HepG2 (cell line): Measurements from ENCODE around the gene RMRP. TPM values are rescaled to one million over a fixed set of nuclear protein-coding genes. Genes with fewer than 3 reads are reported as not detected.
A peak's percentile ranks its signal among the peaks of the same experiment; 100 is the strongest.

Experiments used
- DNMT3B ChIP-seq: conservative IDR thresholded peaks from 2 replicates; pipeline ENCODE4 v1.6.1; 2016; ENCODE audit warnings: missing biosample characterization, control low read depth
- HES4 ChIP-seq: sonication (generic); formaldehyde crosslinking; IDR thresholded peaks from 2 replicates; pipeline ENCODE4 v1.9.0; 2021; ENCODE audit warnings: mild to moderate bottlenecking, missing genetic modification reagents, borderline replicate concordance
- KLF11 ChIP-seq: IDR thresholded peaks from 2 replicates; pipeline ENCODE4 v1.6.1; 2016; ENCODE audit warnings: missing compliant biosample characterization
- MAFK ChIP-seq, 2 experiments: IDR thresholded peaks in 1 of 2; conservative IDR thresholded peaks in 1 of 2; 2 replicates each; pipeline ENCODE4 v1.6.1; 2011; ENCODE audit warnings: improper control_type of control experiment in 2 of 2, low read length in 2 of 2
- MED8 ChIP-seq: sonication (generic); formaldehyde crosslinking; IDR thresholded peaks from 2 replicates; pipeline ENCODE4 v1.8.1; 2023; ENCODE audit warnings: mild to moderate bottlenecking, missing genetic modification reagents; ENCODE audit not compliant: insufficient replicate concordance
- NFATC3 ChIP-seq: sonication (generic); formaldehyde crosslinking; IDR thresholded peaks from 2 replicates; pipeline ENCODE4 v1.5.1; 2020; ENCODE audit warnings: mild to moderate bottlenecking, missing genetic modification reagents
- SP5 ChIP-seq: IDR thresholded peaks from 2 replicates; pipeline ENCODE4 v1.6.1; 2016; ENCODE audit warnings: low read depth, borderline replicate concordance
- THAP11 ChIP-seq: IDR thresholded peaks from 2 replicates; pipeline ENCODE4 v1.6.1; 2016; ENCODE audit warnings: missing biosample characterization, missing genetic modification reagents
- ZFP91 ChIP-seq: sonication (generic); formaldehyde crosslinking; IDR thresholded peaks from 2 replicates; pipeline ENCODE4 v1.9.0; 2022; ENCODE audit warnings: missing genetic modification reagents, mild to moderate bottlenecking, borderline replicate concordance
- ZMYM3 ChIP-seq: sonication (generic); formaldehyde crosslinking; IDR thresholded peaks from 2 replicates; pipeline ENCODE4 v1.5.1; 2020; ENCODE audit warnings: mild to moderate bottlenecking, missing genetic modification reagents
- ZNF205 ChIP-seq: IDR thresholded peaks from 2 replicates; pipeline ENCODE4 v1.6.1; 2018; ENCODE audit warnings: missing biosample characterization, missing genetic modification reagents
- ZSCAN20 ChIP-seq: sonication (generic); formaldehyde crosslinking; IDR thresholded peaks from 2 replicates; pipeline ENCODE4 v1.4.0; 2020; ENCODE audit warnings: missing genetic modification reagents, mild to moderate bottlenecking, borderline replicate concordance
- polyA plus RNA-seq, 8 experiments: library from polyadenylated mRNA; depleted of rRNA in 3 of 8; stranded (reverse) in 7 of 8; unstranded in 1 of 8; fragments of >200 nt; fragmentation: Illumina TruSeq in 4 of 8; extraction: Trizol in 4 of 8; gene quantifications; 2 replicates each; pipeline versions ENCODE4 v1.2.1 to v1.2.3, GENCODE V29; 2011 to 2016; ENCODE audit warnings: low read depth in 4 of 8, missing spikeins in 1 of 8, mixed read lengths in 1 of 8; ENCODE audit not compliant: insufficient read depth in 1 of 8
- total RNA-seq, 5 experiments: library from RNA; depleted of rRNA; stranded (reverse); fragments of >200 nt; fragmentation: Illumina TruSeq; extraction: Trizol; gene quantifications; 2 replicates each; pipeline ENCODE4 v1.2.3, GENCODE V29; 2016; ENCODE audit warnings: low read depth in 1 of 5
- TF ChIP-seq, protein P1 (sequence below): sonication (generic); formaldehyde crosslinking; IDR thresholded peaks from 2 replicates; pipeline ENCODE4 v1.5.1; 2020; ENCODE audit warnings: mild to moderate bottlenecking, missing genetic modification reagents
- TF ChIP-seq, protein P2 (sequence below): sonication (generic); formaldehyde crosslinking; IDR thresholded peaks from one replicate; pipeline ENCODE4 v1.5.1; 2020; ENCODE audit warnings: mild to moderate bottlenecking, missing genetic modification reagents; ENCODE audit errors: not compliant biosample characterization
- TF ChIP-seq, protein P3 (sequence below): sonication (generic); formaldehyde crosslinking; IDR thresholded peaks from 2 replicates; pipeline ENCODE4 v1.5.0; 2020; ENCODE audit warnings: missing genetic modification reagents
- TF ChIP-seq, protein P4 (sequence below): sonication (generic); formaldehyde crosslinking; IDR thresholded peaks from 2 replicates; pipeline ENCODE4 v1.4.0; 2020; ENCODE audit warnings: mild to moderate bottlenecking, missing genetic modification reagents

RMRP gene
- total and polyA plus RNA-seq, 2 of the 13 experiments (the other 11 are each of a cell fraction or from before 2014, with no cell fraction given): 51.4 to 4,025 TPM

GRCh38 chr9:35656348-35656747 lies 1.5 kb downstream of the RMRP start (continued):
- TF ChIP-seq, protein P1, sequence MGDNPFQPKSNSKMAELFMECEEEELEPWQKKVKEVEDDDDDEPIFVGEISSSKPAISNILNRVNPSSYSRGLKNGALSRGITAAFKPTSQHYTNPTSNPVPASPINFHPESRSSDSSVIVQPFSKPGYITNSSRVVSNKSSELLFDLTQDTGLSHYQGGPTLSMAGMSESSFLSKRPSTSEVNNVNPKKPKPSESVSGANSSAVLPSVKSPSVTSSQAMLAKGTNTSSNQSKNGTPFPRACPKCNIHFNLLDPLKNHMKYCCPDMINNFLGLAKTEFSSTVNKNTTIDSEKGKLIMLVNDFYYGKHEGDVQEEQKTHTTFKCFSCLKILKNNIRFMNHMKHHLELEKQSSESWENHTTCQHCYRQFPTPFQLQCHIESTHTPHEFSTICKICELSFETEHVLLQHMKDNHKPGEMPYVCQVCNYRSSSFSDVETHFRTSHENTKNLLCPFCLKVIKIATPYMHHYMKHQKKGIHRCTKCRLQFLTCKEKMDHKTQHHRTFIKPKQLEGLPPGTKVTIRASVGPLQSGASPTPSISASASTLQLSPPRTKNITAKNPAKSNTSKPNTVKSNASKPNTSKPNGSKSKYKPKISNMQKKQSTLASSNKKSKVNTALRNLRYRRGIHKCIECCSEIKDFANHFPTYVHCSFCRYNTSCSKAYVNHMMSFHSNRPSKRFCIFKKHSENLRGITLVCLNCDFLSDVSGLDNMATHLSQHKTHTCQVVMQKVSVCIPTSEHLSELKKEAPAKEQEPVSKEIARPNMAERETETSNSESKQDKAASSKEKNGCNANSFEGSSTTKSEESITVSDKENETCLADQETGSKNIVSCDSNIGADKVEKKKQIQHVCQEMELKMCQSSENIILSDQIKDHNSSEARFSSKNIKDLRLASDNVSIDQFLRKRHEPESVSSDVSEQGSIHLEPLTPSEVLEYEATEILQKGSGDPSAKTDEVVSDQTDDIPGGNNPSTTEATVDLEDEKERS (CRISPR knock-in tag): no peak
- TF ChIP-seq ZMYM3 (no peak), MED8 (CRISPR knock-in tag) (no peak), ZNF205 (CRISPR knock-in tag) (0 out of 2 replicates have a peak, but pooled peaks have one; percentile 20), ZFP91 (CRISPR knock-in tag) (no peak), NFATC3 (CRISPR knock-in tag) (no peak), MAFK (conservative IDR thresholded peaks at IDR 0.05 in 1 of 2, IDR thresholded peaks at IDR 0.05 in 1 of 2; ENCODE audit: low read length in 2 of 2) (no peak), HES4 (CRISPR knock-in tag) (no peak), ZSCAN20 (no peak), THAP11 (no peak), DNMT3B (CRISPR knock-in tag) (no peak), KLF11 (no peak), SP5 (0 out of 2 replicates have a peak, but pooled peaks have one; percentile 43)
- TF ChIP-seq, protein P2, sequence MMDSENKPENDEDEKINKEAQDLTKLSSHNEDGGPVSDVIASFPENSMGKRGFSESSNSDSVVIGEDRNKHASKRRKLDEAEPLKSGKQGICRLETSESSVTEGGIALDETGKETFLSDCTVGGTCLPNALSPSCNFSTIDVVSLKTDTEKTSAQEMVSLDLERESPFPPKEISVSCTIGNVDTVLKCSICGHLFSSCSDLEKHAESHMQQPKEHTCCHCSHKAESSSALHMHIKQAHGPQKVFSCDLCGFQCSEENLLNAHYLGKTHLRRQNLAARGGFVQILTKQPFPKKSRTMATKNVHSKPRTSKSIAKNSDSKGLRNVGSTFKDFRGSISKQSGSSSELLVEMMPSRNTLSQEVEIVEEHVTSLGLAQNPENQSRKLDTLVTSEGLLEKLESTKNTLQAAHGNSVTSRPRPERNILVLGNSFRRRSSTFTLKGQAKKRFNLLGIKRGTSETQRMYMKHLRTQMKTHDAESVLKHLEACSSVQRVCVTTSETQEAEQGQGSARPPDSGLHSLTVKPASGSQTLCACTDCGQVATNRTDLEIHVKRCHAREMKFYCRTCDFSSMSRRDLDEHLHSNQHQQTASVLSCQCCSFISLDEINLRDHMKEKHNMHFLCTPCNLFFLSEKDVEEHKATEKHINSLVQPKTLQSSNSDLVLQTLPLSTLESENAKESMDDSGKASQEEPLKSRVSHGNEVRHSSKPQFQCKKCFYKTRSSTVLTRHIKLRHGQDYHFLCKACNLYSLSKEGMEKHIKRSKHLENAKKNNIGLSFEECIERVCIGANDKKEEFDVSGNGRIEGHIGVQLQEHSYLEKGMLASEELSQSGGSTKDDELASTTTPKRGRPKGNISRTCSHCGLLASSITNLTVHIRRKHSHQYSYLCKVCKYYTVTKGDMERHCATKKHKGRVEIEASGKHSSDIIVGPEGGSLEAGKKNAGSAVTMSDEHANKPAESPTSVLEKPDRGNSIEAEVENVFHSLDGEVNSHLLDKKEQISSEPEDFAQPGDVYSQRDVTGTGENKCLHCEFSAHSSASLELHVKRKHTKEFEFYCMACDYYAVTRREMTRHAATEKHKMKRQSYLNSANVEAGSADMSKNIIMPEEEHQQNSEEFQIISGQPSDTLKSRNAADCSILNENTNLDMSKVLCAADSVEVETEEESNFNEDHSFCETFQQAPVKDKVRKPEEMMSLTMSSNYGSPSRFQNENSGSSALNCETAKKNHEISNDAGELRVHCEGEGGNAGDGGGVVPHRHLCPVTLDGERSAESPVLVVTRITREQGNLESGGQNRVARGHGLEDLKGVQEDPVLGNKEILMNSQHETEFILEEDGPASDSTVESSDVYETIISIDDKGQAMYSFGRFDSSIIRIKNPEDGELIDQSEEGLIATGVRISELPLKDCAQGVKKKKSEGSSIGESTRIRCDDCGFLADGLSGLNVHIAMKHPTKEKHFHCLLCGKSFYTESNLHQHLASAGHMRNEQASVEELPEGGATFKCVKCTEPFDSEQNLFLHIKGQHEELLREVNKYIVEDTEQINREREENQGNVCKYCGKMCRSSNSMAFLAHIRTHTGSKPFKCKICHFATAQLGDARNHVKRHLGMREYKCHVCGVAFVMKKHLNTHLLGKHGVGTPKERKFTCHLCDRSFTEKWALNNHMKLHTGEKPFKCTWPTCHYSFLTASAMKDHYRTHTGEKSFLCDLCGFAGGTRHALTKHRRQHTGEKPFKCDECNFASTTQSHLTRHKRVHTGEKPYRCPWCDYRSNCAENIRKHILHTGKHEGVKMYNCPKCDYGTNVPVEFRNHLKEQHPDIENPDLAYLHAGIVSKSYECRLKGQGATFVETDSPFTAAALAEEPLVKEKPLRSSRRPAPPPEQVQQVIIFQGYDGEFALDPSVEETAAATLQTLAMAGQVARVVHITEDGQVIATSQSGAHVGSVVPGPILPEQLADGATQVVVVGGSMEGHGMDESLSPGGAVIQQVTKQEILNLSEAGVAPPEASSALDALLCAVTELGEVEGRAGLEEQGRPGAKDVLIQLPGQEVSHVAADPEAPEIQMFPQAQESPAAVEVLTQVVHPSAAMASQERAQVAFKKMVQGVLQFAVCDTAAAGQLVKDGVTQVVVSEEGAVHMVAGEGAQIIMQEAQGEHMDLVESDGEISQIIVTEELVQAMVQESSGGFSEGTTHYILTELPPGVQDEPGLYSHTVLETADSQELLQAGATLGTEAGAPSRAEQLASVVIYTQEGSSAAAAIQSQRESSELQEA (CRISPR knock-in tag): no peak
- TF ChIP-seq, protein P3, sequence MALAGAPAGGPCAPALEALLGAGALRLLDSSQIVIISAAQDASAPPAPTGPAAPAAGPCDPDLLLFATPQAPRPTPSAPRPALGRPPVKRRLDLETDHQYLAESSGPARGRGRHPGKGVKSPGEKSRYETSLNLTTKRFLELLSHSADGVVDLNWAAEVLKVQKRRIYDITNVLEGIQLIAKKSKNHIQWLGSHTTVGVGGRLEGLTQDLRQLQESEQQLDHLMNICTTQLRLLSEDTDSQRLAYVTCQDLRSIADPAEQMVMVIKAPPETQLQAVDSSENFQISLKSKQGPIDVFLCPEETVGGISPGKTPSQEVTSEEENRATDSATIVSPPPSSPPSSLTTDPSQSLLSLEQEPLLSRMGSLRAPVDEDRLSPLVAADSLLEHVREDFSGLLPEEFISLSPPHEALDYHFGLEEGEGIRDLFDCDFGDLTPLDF (CRISPR knock-in tag): no peak
- TF ChIP-seq, protein P4, sequence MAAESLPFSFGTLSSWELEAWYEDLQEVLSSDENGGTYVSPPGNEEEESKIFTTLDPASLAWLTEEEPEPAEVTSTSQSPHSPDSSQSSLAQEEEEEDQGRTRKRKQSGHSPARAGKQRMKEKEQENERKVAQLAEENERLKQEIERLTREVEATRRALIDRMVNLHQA (CRISPR knock-in tag): no peak
